Ovary (tissue), 9 donors: ENCODE results near the gene BUB3. TPM values are rescaled to one million over a fixed set of nuclear protein-coding genes. Genes with fewer than 3 reads are reported as not detected.

Experiments
- DNase-seq, 5 donors: peaks; one replicate each; pipeline ENCODE4 v3.0.0-alpha.2; 2019 to 2020
- H3K27ac ChIP-seq, 2 donors: fragments of 200-600 bp; one replicate each; pipeline versions ENCODE4 v1.5.1 to v1.8.0; 2019 to 2022
- H3K27me3 ChIP-seq: fragments of 200-600 bp; one replicate; pipeline ENCODE4 v1.8.0; 2022
- H3K36me3 ChIP-seq: fragments of 200-600 bp; sonication (generic); one replicate; pipeline ENCODE4 v1.5.1; 2019
- H3K4me1 ChIP-seq: one replicate; pipeline ENCODE4 v1.8.1; 2013; ENCODE audit warnings: mild to moderate bottlenecking, moderate library complexity; ENCODE audit not compliant: insufficient read depth
- H3K4me3 ChIP-seq: fragments of 200-600 bp; sonication (generic); one replicate; pipeline ENCODE4 v1.5.1; 2017
- H3K9me3 ChIP-seq, 2 donors: fragments of 200-600 bp in 1 of 2; sonication (generic) in 1 of 2; one replicate each; pipeline versions ENCODE4 v1.5.1 to v1.8.1; 2013 to 2019; ENCODE audit warnings: mild to moderate bottlenecking in 1 of 2, moderate library complexity in 1 of 2
- CTCF ChIP-seq, 3 donors: fragments of 450-650 bp in 2 of 3; fragments of 200-600 bp in 1 of 3; IDR thresholded peaks; one replicate each; pipeline versions ENCODE4 v1.5.1 to v1.8.0; 2016 to 2022; ENCODE audit warnings: antibody characterized with exemption in 3 of 3, mild to moderate bottlenecking in 1 of 3
- EP300 ChIP-seq: sonication (generic); formaldehyde crosslinking; IDR thresholded peaks from one replicate; pipeline ENCODE4 v1.6.1; 2017; ENCODE audit warnings: antibody characterized with exemption
- POLR2A ChIP-seq: fragments of 450-650 bp; IDR thresholded peaks from one replicate; pipeline ENCODE4 v1.6.1; 2017; ENCODE audit warnings: antibody characterized with exemption, mild to moderate bottlenecking, moderate library complexity
- WGBS, 3 donors: extraction: QIAGEN DNeasy Blood & Tissue Kit in 1 of 3; methylation state at CpG; one replicate each; pipeline versions ENCODE4 v1.1.5 to v1.1.7; 2013 to 2017; 5-methylcytosine and 5-hydroxymethylcytosine counted together
- intact Hi-C, 4 donors: fragments of 100-400 bp; cut with DNase I; formaldehyde crosslinking; loops; one replicate each; pipeline versions ENCODE4 v1.11.0 to v1.15.1; 2022 to 2023
- polyA plus RNA-seq, 2 donors: library from polyadenylated mRNA; stranded (reverse); fragments of 200-250 nt in 1 of 2; fragments of 350-450 nt in 1 of 2; fragmentation: Illumina TruSeq in 1 of 2; extraction: RNeasy Lipid Tissue Mini Kit (QIAGEN cat#74804) in 1 of 2; gene quantifications; one replicate each; pipeline ENCODE4 v1.2.3, GENCODE V29; 2013 to 2014
- total RNA-seq, 7 donors: library from RNA; depleted of rRNA in 2 of 7; stranded (reverse); fragments of >200 nt in 2 of 7; fragmentation: NEBNext Ultra II Directional in 3 of 7; extraction: Animal tissue kit (Norgen Biotek cat#: 25700) in 3 of 7; gene quantifications; one replicate each; pipeline versions ENCODE4 v1.1.0 to v1.2.4, GENCODE V29; 2016 to 2023
- donor health status: DM: no; HTN: no; CAD: no; lungs with moderate emphysema.
- donor health status: DM: no; HTN: no; CAD: no.
- donor health status: Bipolar disorder and iron deficiency.
- donor health status: DM: yes; HTN: yes; CAD: no.
- donor health status: DM: no; HTN: no; CAD: no.
- donor health status: DM: yes; HTN: yes; CAD: no.

Gene BUB3
- total and polyA plus RNA-seq, 9 donors: 54.8 to 63.1 (median 59.9) TPM

- Histone ChIP-seq H3K4me1 (peaks cover 12% of the 10 kb centered on the region), H3K27ac (no peak overlapping the region)
- 4 to 5% (median 4%) methylated on average over 43 of the region's 43 CpGs for WGBS, 3 donors
Observed at GRCh38 chr10:123140164-123140982, 13.8 kb upstream of the BUB3 start.

DNA sequence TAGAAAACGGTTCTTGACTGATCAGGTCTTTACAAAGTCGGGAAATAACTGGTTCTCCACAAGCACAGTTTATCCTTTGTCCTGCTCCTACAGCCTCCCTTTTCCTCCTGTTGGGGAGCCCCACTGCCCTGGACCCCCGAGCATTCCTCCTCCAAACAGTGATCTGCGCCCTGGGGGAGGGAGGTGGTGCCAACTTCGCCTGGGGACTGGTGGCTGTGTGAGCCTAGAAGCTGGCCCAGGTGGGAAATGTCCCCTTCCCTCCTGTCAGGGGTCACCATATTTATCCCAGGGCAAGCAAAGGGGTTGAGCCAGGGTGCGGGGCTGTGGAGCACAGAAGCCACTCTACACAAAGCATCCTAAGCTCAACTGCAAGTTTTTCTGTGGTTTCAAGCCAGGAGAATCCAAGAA, 13.2 kb upstream of the BUB3 start:
- 2 to 4% (median 4%) methylated on average over 6 of the region's 6 CpGs for WGBS, 3 donors
- Histone ChIP-seq H3K4me1 (peaks cover 9% of the 10 kb centered on the region), H3K4me3 (no peak overlapping the region), H3K9me3 (no peaks in the 10 kb centered on the region), H3K27ac (no peak overlapping the region), H3K27me3 (peaks cover 13% of the 10 kb centered on the region), H3K36me3 (no peaks in the 10 kb centered on the region)
- no peak for DNase-seq
- intact Hi-C loops: no loop called here
- TF ChIP-seq POLR2A (no peak), CTCF (IDR thresholded peaks at IDR 0.05) (no peak), EP300 (no peak)

More at GRCh38 chr10:123140164-123140982, 13.8 kb upstream of the BUB3 start:
- Histone ChIP-seq H3K36me3 (no peaks in the 10 kb centered on the region), H3K9me3 (no peaks in the 10 kb centered on the region), H3K4me3 (no peak overlapping the region), H3K27me3 (peaks cover 16% of the 10 kb centered on the region)
- no peak for DNase-seq
- intact Hi-C loops: no loop called here
- TF ChIP-seq CTCF (IDR thresholded peaks at IDR 0.05) (no peak), POLR2A (no peak), EP300 (no peak)

- no peak for DNase-seq
- Histone ChIP-seq H3K4me3 (no peak overlapping the region), H3K9me3 (no peaks in the 10 kb centered on the region), H3K4me1 (peaks cover 4% of the 10 kb centered on the region), H3K27ac (no peak overlapping the region), H3K27me3 (peaks cover 17% of the 10 kb centered on the region), H3K36me3 (no peaks in the 10 kb centered on the region)
- WGBS, 3 donors: 5 to 6% (median 6%) methylated on average over 30 to 38 of the region's 38 CpGs
- intact Hi-C loops: no loop called here
- TF ChIP-seq CTCF (IDR thresholded peaks at IDR 0.05): no peak
- TF ChIP-seq EP300: no peak
- no peak for TF ChIP-seq POLR2A
Observed at GRCh38 chr10:123141791-123142700, 12.2 kb upstream of the BUB3 start.

- Histone ChIP-seq H3K4me1 (no peaks in the 10 kb centered on the region), H3K4me3 (no peak overlapping the region), H3K36me3 (no peaks in the 10 kb centered on the region), H3K9me3 (no peaks in the 10 kb centered on the region), H3K27me3 (peaks cover 13% of the 10 kb centered on the region), H3K27ac (no peak overlapping the region)
- whole genome bisulfite sequencing, 3 donors: 1 to 5% (median 2%) methylated on average over 17 to 33 of the region's 33 CpGs
- TF ChIP-seq POLR2A (no peak), CTCF (IDR thresholded peaks at IDR 0.05) (no peak), EP300 (no peak)
- no peak for DNase-seq
- intact Hi-C loops: no loop called here
Observed at GRCh38 chr10:123142701-123143161, 11.5 kb upstream of the BUB3 start.
